Activated T-helper 2 cell treated with anti-CD3 and anti-CD28 coated beads, Interferon-gamma antibody, Interleukin-2, Interleukin-4, amounts not matched to agents 10 μg/mL and 5 μg/mL and 100 μg/mL, durations not matched to agents 14 hours and 24 hours and 36 hours (primary cell): ENCODE data around the gene PTPN23. TPM values are rescaled to one million over a fixed set of nuclear protein-coding genes. Genes with fewer than 3 reads are reported as not detected.
A peak's percentile ranks its signal among the peaks of the same experiment; 100 is the strongest.
"Not testable (repeated sequence)": the region's sequence is repeated elsewhere in the genome, so short reads cannot be mapped to it uniquely, and the experiment has no call there.

Experiments
- DNase-seq: peaks from one replicate; pipeline ENCODE4 v3.0.0; 2021; ENCODE audit warnings: low spot score
- H3K27ac Mint-ChIP-seq: one replicate; pipeline ENCODE4 v1.8.0; 2021; ENCODE audit warnings: mixed read lengths
- H3K27me3 Mint-ChIP-seq: one replicate; pipeline ENCODE4 v1.8.0; 2021; ENCODE audit warnings: low read depth, mixed read lengths
- H3K36me3 Mint-ChIP-seq: one replicate; pipeline ENCODE4 v1.8.0; 2021; ENCODE audit warnings: low read depth, mixed read lengths
- H3K4me1 Mint-ChIP-seq: one replicate; pipeline ENCODE4 v1.8.0; 2021; ENCODE audit warnings: low read depth, mixed read lengths
- H3K4me3 Mint-ChIP-seq: one replicate; pipeline ENCODE4 v1.8.0; 2021; ENCODE audit warnings: low read depth, mild to moderate bottlenecking, moderate library complexity, mixed read lengths
- H3K9me3 Mint-ChIP-seq: one replicate; pipeline ENCODE4 v1.8.0; 2021; ENCODE audit warnings: mixed read lengths
- intact Hi-C: fragments of 100-400 bp; cut with micrococcal nuclease; formaldehyde crosslinking; loops from one replicate; pipeline ENCODE4 v1.15.1; 2023
- total RNA-seq: library from RNA; stranded (reverse); gene quantifications from 2 replicates; pipeline ENCODE4 v1.2.3, GENCODE V29; 2022

PTPN23 gene
- total RNA-seq, 1 donor from 2014 or later, result 35.7 TPM

DNA sequence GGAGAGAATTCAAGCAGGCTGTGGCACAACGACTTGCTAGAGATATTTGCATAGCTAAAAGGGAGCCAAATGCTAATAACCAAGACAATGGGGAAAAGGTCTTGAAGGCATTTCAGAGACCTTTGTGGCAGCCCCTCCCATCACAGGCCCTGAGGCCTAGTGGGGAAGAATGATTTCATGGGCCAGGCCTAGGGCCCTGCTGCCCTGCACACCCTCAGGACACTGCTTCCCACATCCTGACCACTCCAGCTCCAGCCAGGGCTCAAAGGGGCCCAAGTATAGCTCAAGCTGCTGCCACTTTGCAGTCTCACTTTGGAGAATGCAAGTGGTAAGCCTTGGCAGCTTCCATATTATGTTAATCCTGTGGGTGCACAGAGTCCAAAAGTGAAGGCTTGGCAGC, 21.5 kb upstream of the PTPN23 start:
- H3K27ac Mint-ChIP-seq, result no peak overlapping the region
- peaks cover 26% of the 10 kb centered on the region for H3K9me3 Mint-ChIP-seq
- intact Hi-C loops, result no loop called here
- no peak for DNase-seq
- no peak overlapping the region for H3K4me3 Mint-ChIP-seq
- H3K4me1 Mint-ChIP-seq, result peaks cover 14% of the 10 kb centered on the region
- H3K27me3 Mint-ChIP-seq, result no peaks in the 10 kb centered on the region
- peaks cover 8% of the 10 kb centered on the region for H3K36me3 Mint-ChIP-seq

DNA sequence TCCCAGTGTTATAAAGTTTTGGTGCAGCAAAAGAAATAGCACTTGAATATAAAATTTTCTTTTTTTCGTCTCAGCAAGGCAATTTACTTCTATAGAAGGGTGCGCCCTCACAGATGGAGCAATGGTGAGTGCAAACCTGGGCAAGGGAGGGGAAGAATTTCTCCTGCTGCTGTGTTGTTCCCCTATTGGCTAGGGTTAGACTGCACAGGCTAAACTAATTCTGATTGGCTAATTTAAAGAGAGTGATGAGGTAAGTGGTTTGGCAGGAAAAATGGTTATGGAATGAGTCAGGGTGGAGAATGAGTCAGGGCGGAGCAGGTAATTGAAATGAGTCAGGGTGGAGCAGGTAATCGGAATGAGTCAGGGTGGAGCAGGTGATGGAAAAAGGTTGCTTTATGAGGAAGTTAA, 20.7 kb upstream of the PTPN23 start:
- Mint-ChIP-seq H3K9me3 (peaks cover 26% of the 10 kb centered on the region), H3K4me1 (peaks cover 14% of the 10 kb centered on the region)
- H3K4me3 Mint-ChIP-seq, H3K27ac Mint-ChIP-seq, H3K27me3 Mint-ChIP-seq, H3K36me3 Mint-ChIP-seq, intact Hi-C loops, DNase-seq: not testable (repeated sequence)

DNA sequence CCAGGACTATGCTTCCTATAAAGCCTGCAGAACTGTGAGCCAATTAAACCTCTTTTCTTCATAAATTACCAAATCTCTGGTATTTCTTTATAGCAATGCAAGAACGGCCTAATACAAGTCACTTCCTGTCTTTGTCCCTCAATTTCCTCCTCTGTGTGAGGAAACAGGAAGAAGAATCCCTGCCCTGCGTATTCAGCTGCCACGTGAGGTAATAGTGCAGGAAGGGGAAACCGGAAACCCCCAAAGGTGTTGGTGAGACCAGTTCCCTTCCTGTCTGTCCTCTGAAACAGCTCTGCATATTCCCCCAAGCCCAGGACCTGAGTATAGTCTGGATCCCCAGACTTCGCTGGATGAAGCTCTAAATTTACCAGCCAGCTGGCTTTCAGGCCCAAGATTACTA, 18.1 kb upstream of the PTPN23 start:
- DNase-seq, result no peak
- Mint-ChIP-seq H3K9me3 (peaks cover 26% of the 10 kb centered on the region), H3K4me3 (no peak overlapping the region), H3K27ac (peak overlapping the region; percentile 2), H3K36me3 (peaks cover 8% of the 10 kb centered on the region), H3K27me3 (no peaks in the 10 kb centered on the region), H3K4me1 (peaks cover 14% of the 10 kb centered on the region)
- intact Hi-C loops, result no loop called here

DNA sequence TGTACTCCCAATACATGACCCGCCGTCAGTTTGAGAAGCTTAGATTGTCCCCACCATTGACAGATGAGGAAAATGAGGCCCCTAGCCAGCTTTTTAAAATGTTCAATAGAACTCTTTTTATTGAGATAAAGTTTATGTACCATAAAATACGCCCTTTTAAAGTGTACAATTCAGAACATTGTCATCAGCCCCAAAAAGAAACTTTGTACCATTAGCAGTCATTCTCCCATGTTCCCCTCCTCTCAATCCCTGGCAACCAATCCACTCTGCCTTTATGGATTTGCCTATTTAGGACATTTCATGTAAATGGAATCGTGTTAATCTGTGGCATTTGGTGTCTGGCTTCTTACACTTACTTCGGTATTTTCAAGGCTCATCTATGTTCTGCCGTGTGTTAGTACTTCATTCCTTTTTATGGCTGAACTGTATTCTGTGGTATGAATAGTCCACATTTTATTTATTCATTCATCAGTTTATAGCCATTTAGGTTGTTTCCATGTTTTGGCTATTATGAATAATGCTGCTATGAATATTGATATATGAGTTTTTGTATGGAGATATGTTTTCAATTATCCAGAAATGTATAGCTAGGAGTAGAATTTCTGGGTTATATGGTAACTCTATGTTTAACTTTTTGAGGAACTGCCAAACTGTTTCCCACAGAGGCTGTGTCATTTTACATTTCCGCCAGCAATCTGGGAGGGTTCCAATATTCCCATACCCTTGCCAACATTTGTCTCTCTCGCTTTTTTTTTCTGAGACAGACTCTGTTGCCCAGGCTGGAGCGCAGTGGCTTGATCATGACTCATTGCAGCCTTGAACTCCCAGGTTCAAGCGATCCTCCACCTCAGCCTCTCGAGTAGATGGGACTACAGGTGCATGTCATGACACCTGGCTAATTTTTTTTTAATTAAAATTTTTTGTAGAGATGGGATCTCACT, 15.3 kb upstream of the PTPN23 start:
- H3K36me3 Mint-ChIP-seq, result peaks cover 3% of the 10 kb centered on the region
- peaks cover 7% of the 10 kb centered on the region for H3K9me3 Mint-ChIP-seq
- DNase-seq, result no peak
- peaks cover 12% of the 10 kb centered on the region for H3K4me1 Mint-ChIP-seq
- peaks cover 4% of the 10 kb centered on the region for H3K27me3 Mint-ChIP-seq
- H3K4me3 Mint-ChIP-seq, result no peak overlapping the region
- H3K27ac Mint-ChIP-seq, result no peak overlapping the region
- intact Hi-C loops, result no loop called here

DNA sequence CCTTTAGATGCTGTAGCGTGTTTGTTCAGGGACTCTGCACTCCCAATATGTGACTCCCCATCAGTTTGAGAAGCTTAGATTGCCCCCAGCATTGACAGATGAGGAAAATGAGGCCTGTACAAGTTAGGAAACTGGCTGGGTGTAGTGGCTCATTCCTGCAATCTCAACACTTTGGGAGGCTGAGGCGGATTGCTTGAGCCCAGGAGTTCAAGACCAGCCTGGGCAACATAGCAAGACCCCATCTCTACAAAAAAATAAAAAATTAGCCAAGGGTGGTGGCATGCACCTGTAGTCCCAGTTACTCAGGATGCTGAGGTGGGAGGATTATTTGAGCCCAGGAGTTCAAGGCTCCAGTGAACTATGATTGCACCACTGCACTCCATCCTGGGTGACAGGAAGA, 14.0 kb upstream of the PTPN23 start:
- H3K36me3 Mint-ChIP-seq, result peaks cover 3% of the 10 kb centered on the region
- H3K27ac Mint-ChIP-seq, result no peak overlapping the region
- H3K4me1 Mint-ChIP-seq, result peaks cover 12% of the 10 kb centered on the region
- H3K27me3 Mint-ChIP-seq, result peaks cover 4% of the 10 kb centered on the region
- intact Hi-C loops, result no loop called here
- peaks cover 7% of the 10 kb centered on the region for H3K9me3 Mint-ChIP-seq
- no peak for DNase-seq
- H3K4me3 Mint-ChIP-seq, result no peak overlapping the region

DNA sequence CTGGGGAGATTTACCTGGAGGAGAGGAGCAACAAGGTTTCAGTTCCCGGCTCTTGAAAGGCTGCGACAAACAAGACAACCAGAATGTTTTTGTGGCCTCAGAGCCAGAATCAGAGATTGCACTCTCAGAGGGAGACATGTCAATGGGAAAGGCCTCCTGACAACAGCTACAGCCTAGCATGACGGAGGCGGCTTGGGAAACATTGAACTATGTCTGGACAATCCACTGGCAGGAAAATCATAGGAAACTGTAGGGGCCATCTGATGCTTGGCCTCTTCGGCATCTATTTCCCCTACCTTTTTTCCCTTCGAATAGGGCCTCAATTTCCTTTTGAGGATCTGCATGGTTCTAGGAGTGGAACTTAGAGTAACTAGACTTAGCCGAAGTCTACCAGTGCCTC, 13.2 kb upstream of the PTPN23 start:
- Mint-ChIP-seq H3K27me3 (peaks cover 4% of the 10 kb centered on the region), H3K36me3 (no peaks in the 10 kb centered on the region), H3K4me3 (no peak overlapping the region), H3K4me1 (peaks cover 6% of the 10 kb centered on the region), H3K27ac (no peak overlapping the region), H3K9me3 (peaks cover 3% of the 10 kb centered on the region)
- no peak for DNase-seq
- intact Hi-C loops, result no loop called here

DNA sequence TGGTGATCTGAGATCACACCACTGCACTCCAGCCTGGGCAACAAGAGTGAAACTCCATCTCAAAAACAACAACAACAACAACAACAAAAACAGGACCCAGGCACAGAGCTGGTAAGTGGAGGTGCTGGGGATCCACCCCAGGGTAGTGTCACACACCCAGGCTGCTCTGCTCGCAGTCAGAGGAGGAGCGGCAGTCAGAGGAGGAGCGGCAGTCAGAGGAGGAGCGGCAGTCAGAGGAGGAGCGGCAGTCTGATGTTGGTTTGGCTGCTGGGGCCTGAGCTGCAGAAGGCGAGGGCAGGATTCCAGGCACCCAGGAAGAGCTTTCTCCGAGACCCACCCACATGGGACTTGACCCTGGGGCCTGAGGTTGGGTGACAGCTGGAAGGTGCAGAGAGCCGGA, 10.8 kb upstream of the PTPN23 start:
- not testable (repeated sequence) for DNase-seq, H3K4me1 Mint-ChIP-seq, H3K27ac Mint-ChIP-seq, H3K4me3 Mint-ChIP-seq, H3K36me3 Mint-ChIP-seq, H3K9me3 Mint-ChIP-seq, H3K27me3 Mint-ChIP-seq
- intact Hi-C loops, result loop anchor here (10.0 kb wide), 1 partner anchor 205 kb away; the partner anchor contains the start of gene SETD2

DNA sequence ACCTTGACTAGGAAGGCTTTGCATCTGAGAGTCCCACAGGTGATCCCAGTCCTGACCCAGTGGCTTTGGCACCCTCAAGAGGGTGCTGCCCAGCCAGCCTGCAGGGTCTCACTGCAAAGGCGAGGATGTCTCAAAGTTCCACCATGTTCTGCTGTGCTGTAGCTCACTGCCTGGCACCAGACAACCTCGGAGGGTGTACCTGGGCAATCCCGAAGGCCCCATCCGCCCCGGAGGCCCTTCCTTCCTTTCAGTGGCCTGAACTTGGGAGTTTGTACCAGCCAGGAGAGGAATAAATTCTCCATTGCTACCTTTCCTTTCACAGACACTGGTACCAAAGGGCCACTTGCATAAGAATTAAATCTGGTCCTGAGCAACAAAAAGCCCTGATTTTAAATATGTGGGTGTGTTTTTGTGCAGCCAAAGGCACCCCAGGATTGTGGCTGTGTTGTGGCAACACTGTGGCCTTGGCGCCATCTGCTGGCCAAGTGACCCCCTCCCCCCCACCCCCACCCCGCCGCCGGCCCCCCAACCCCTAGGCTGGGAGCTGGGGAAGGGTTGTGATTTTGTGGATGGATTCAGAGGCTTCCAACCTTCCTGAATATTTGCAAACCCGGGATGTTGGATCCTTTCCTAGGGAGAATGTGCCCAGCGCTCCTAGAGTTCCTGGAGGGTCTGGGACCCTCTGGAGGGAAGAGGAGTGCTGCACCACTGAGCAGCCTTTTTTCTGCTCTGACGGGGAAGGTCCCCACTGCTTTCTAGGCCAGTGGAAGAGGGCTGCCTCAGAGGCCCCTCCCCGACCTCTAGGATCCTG, 9.7 kb upstream of the PTPN23 start:
- intact Hi-C loops, result loop anchor here (10.0 kb wide), 1 partner anchor 206 kb away; the partner anchor contains the start of gene SETD2
- Mint-ChIP-seq H3K4me3 (no peak overlapping the region), H3K4me1 (no peaks in the 10 kb centered on the region), H3K9me3 (no peaks in the 10 kb centered on the region), H3K36me3 (no peaks in the 10 kb centered on the region), H3K27me3 (peaks cover 7% of the 10 kb centered on the region), H3K27ac (no peak overlapping the region)
- DNase-seq, result no peak

DNA sequence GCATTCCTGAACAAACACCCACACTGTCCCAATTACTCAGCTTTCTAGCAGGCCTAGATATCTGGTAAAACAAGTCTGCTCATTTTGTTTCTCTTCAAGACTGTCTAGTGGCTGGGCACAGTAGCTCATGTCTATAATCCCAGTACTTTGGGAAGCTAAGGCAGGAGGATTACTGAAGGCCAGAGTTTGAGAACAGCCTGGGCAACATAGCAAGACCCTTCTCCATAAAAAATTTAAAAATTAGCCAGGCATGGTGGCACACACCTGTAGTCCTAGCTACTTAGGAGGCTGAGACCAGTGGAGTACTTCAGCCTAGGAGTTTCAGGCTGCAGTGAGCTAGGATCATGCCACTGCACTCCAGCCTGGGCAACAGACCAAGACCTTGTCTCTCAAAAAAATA, 6.2 kb upstream of the PTPN23 start:
- DNase-seq, result no peak
- Mint-ChIP-seq H3K4me1 (peaks cover 8% of the 10 kb centered on the region), H3K4me3 (no peak overlapping the region), H3K27ac (no peak overlapping the region), H3K9me3 (no peaks in the 10 kb centered on the region), H3K27me3 (peaks cover 3% of the 10 kb centered on the region), H3K36me3 (no peaks in the 10 kb centered on the region)
- intact Hi-C loops, result loop anchor here (10.0 kb wide), 1 partner anchor 210 kb away; the partner anchor contains the start of gene SETD2

DNA sequence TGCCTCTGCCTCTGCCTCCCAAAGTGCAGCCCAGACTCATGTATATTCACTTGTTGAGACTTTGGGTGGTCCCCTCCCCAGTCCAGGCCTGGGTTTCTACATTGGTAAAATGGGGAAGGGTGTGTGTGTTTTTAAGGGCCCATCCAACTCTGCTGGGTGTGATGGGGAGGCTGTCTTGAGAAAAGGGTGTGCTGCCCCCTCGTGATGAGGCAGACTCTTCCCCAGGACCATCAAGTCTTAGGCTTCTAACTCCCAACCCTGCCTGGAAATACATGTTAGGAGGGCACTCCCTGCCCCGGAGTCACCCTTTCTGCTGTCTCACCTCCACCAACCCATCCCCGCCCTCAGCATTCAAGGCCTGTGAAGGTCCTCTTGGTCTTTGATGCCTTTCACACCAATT, 4.4 kb upstream of the PTPN23 start:
- intact Hi-C loops, result loop anchor here (10.0 kb wide), 1 partner anchor 212 kb away; the partner anchor contains the start of gene SETD2
- no peak for DNase-seq
- Mint-ChIP-seq H3K27ac (no peak overlapping the region), H3K36me3 (peaks cover 5% of the 10 kb centered on the region), H3K4me1 (peaks cover 15% of the 10 kb centered on the region), H3K4me3 (no peak overlapping the region), H3K27me3 (peaks cover 3% of the 10 kb centered on the region), H3K9me3 (no peaks in the 10 kb centered on the region)

DNA sequence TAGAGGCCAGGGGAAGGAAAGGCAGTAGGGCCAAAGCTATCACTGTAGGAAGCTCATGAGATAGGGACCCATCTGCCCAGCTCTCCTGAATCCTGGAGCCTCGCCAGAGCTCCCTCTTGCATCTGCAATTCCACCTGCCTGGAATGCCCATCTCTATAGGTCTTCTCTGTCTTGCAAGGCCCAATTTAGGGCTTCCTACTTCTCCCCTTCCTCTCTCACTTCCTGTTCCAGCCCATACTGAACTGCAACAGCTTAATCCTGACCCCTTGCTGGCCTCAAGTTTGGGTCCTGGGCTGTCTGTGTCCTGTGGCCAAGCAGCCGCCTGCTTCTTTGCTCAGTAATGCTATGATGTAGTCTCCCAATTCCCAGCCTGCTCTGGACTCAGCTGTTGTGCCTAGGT, 3.6 kb upstream of the PTPN23 start:
- H3K4me3 Mint-ChIP-seq, result no peak overlapping the region
- peaks cover 3% of the 10 kb centered on the region for H3K27me3 Mint-ChIP-seq
- intact Hi-C loops, result loop anchor here (10.0 kb wide), 1 partner anchor 212 kb away; the partner anchor contains the start of gene SETD2
- no peak for DNase-seq
- peaks cover 8% of the 10 kb centered on the region for H3K36me3 Mint-ChIP-seq
- peaks cover 21% of the 10 kb centered on the region for H3K4me1 Mint-ChIP-seq
- H3K27ac Mint-ChIP-seq, result no peak overlapping the region
- no peaks in the 10 kb centered on the region for H3K9me3 Mint-ChIP-seq

DNA sequence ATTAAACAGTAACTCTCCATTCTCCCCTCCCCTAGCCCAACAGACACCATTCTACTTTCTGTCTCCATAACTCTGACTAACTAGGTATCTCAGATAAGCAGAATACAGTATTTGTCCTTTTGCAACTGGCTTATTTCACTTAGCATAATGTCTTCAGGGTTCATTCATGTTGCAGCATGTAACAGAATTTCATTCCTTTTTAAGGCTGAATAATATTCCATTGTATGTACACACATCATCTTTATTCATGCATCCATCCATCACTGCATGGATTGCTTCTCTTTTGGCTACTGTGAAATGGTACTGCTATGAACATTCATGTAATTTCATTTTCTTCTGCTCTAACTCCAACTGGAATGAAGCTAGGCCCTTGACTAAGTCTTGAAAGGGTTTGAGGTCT, 2.0 kb upstream of the PTPN23 start:
- no peak overlapping the region for H3K27ac Mint-ChIP-seq
- DNase-seq, result no peak
- peak overlapping the region; percentile 100 for H3K4me3 Mint-ChIP-seq
- peaks cover 1% of the 10 kb centered on the region for H3K27me3 Mint-ChIP-seq
- no peaks in the 10 kb centered on the region for H3K9me3 Mint-ChIP-seq
- peaks cover 17% of the 10 kb centered on the region for H3K36me3 Mint-ChIP-seq
- intact Hi-C loops, result loop anchor here (10.0 kb wide), 1 partner anchor 214 kb away; the partner anchor contains the start of gene SETD2
- H3K4me1 Mint-ChIP-seq, result peaks cover 30% of the 10 kb centered on the region
